ENCODE measurements around the gene UTF1. TPM values are rescaled to one million over a fixed set of nuclear protein-coding genes. Genes with fewer than 3 reads are reported as not detected.

Gene UTF1
- total and polyA plus RNA-seq, 2 of the 8 experiments (the other 6 are each of a cell fraction or from before 2014, with no cell fraction given): 0.47 to 21.8 TPM

DNA sequence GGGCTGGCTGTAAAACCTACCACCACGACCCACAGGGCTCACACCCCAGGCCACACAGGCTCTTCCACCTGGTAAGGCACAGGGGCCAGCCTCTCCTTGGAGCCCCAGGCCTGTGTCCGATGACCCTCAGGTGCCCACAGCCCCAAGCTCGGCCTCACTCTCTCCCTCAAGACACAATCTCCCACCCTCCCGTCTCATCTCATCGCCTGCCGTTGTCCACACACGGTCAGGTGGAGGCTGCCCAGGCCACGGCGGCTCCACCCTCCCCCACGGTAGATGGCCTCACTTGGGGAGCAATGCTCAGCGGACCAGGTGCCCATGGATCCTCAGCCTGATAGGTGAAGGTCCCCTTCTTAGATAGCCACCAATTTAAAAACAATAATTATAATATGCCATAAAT is 8.7 kb upstream of the UTF1 start (continued):
- TF ChIP-seq, protein P1, sequence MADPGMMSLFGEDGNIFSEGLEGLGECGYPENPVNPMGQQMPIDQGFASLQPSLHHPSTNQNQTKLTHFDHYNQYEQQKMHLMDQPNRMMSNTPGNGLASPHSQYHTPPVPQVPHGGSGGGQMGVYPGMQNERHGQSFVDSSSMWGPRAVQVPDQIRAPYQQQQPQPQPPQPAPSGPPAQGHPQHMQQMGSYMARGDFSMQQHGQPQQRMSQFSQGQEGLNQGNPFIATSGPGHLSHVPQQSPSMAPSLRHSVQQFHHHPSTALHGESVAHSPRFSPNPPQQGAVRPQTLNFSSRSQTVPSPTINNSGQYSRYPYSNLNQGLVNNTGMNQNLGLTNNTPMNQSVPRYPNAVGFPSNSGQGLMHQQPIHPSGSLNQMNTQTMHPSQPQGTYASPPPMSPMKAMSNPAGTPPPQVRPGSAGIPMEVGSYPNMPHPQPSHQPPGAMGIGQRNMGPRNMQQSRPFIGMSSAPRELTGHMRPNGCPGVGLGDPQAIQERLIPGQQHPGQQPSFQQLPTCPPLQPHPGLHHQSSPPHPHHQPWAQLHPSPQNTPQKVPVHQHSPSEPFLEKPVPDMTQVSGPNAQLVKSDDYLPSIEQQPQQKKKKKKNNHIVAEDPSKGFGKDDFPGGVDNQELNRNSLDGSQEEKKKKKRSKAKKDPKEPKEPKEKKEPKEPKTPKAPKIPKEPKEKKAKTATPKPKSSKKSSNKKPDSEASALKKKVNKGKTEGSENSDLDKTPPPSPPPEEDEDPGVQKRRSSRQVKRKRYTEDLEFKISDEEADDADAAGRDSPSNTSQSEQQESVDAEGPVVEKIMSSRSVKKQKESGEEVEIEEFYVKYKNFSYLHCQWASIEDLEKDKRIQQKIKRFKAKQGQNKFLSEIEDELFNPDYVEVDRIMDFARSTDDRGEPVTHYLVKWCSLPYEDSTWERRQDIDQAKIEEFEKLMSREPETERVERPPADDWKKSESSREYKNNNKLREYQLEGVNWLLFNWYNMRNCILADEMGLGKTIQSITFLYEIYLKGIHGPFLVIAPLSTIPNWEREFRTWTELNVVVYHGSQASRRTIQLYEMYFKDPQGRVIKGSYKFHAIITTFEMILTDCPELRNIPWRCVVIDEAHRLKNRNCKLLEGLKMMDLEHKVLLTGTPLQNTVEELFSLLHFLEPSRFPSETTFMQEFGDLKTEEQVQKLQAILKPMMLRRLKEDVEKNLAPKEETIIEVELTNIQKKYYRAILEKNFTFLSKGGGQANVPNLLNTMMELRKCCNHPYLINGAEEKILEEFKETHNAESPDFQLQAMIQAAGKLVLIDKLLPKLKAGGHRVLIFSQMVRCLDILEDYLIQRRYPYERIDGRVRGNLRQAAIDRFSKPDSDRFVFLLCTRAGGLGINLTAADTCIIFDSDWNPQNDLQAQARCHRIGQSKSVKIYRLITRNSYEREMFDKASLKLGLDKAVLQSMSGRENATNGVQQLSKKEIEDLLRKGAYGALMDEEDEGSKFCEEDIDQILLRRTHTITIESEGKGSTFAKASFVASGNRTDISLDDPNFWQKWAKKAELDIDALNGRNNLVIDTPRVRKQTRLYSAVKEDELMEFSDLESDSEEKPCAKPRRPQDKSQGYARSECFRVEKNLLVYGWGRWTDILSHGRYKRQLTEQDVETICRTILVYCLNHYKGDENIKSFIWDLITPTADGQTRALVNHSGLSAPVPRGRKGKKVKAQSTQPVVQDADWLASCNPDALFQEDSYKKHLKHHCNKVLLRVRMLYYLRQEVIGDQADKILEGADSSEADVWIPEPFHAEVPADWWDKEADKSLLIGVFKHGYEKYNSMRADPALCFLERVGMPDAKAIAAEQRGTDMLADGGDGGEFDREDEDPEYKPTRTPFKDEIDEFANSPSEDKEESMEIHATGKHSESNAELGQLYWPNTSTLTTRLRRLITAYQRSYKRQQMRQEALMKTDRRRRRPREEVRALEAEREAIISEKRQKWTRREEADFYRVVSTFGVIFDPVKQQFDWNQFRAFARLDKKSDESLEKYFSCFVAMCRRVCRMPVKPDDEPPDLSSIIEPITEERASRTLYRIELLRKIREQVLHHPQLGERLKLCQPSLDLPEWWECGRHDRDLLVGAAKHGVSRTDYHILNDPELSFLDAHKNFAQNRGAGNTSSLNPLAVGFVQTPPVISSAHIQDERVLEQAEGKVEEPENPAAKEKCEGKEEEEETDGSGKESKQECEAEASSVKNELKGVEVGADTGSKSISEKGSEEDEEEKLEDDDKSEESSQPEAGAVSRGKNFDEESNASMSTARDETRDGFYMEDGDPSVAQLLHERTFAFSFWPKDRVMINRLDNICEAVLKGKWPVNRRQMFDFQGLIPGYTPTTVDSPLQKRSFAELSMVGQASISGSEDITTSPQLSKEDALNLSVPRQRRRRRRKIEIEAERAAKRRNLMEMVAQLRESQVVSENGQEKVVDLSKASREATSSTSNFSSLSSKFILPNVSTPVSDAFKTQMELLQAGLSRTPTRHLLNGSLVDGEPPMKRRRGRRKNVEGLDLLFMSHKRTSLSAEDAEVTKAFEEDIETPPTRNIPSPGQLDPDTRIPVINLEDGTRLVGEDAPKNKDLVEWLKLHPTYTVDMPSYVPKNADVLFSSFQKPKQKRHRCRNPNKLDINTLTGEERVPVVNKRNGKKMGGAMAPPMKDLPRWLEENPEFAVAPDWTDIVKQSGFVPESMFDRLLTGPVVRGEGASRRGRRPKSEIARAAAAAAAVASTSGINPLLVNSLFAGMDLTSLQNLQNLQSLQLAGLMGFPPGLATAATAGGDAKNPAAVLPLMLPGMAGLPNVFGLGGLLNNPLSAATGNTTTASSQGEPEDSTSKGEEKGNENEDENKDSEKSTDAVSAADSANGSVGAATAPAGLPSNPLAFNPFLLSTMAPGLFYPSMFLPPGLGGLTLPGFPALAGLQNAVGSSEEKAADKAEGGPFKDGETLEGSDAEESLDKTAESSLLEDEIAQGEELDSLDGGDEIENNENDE (IDR thresholded peaks at IDR 0.05; ENCODE audit: insufficient replicate concordance, low read length): no peak
- no peak for TF ChIP-seq RFX5 (IDR thresholded peaks at IDR 0.05; ENCODE audit: borderline replicate concordance, low read depth, low read length)
- TF ChIP-seq TAF7 (optimal IDR thresholded peaks at IDR 0.05; ENCODE audit: borderline replicate concordance, low read depth, low read length): no peak
- TF ChIP-seq, protein P2, sequence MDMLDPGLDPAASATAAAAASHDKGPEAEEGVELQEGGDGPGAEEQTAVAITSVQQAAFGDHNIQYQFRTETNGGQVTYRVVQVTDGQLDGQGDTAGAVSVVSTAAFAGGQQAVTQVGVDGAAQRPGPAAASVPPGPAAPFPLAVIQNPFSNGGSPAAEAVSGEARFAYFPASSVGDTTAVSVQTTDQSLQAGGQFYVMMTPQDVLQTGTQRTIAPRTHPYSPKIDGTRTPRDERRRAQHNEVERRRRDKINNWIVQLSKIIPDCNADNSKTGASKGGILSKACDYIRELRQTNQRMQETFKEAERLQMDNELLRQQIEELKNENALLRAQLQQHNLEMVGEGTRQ (IDR thresholded peaks at IDR 0.05; ENCODE audit: low read length): no peak
- TF ChIP-seq, protein P3, sequence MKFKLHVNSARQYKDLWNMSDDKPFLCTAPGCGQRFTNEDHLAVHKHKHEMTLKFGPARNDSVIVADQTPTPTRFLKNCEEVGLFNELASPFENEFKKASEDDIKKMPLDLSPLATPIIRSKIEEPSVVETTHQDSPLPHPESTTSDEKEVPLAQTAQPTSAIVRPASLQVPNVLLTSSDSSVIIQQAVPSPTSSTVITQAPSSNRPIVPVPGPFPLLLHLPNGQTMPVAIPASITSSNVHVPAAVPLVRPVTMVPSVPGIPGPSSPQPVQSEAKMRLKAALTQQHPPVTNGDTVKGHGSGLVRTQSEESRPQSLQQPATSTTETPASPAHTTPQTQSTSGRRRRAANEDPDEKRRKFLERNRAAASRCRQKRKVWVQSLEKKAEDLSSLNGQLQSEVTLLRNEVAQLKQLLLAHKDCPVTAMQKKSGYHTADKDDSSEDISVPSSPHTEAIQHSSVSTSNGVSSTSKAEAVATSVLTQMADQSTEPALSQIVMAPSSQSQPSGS (IDR thresholded peaks at IDR 0.05; ENCODE audit: low read length): no peak
- TF ChIP-seq ASH2L (IDR thresholded peaks at IDR 0.05; ENCODE audit: low read length): no peak
- TF ChIP-seq TCF12 (IDR thresholded peaks at IDR 0.05; ENCODE audit: low read depth, low read length): no peak
- TF ChIP-seq SP1 (IDR thresholded peaks at IDR 0.05; ENCODE audit: low read depth, low read length): no peak
